Inflammatory macrophage (primary cell): ENCODE data around the gene NOS3.

Source experiments
- DNase-seq, 2 donors: peaks; one replicate each; pipeline ENCODE4 v3.0.0-alpha.2; 2020 to 2022

NOS3 gene

DNA sequence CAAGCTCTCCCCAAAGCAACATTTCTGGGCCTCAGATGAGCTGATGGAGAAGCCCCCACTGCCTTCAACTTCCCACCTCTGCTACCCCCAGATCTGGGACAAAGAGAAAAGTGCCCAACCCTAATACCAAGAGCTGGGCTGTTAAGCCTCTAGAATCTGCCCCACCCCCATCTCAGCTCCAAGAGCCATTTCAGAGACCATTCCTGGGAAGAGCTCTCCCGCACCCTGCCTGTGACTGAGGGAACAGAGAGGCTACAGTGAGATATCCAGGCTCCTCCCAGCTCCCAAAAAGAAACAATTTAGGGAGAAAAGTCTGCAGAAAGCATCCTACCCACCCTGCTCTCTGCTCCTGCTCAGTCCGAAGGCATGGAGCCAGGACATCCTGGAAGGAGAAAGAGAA, 10.2 kb upstream of the NOS3 start:
- DNase-seq: no peak

- DNase-seq: no peak
Measured at GRCh38 chr7:150981644-150982043, 9.2 kb upstream of the NOS3 start.

DNA sequence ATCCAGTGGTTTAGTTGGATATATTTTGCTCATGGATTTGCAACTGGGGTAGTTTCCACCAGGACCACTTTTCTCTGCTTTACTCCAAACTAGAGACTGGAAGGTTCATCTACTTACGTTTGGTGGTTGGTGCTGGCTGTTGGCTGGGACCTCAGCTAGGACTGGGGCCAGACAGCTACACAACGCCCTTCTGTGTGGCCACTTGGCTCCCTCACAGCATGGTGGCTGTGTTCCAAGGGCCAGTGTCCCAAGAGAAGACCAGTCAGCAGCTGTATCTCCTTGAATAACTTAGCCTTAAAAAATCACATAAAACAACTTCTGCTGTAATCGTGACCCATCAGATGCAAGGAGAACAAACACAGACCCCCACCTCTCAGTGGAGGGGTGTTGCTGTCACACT, 8.5 kb upstream of the NOS3 start:
- DNase-seq: no peak

- peak in 1 of 2 donors; percentile 33 for DNase-seq
Measured at GRCh38 chr7:150983893-150984368, 6.9 kb upstream of the NOS3 start.

- peak; percentile 50 to 58 for DNase-seq
Measured at GRCh38 chr7:150986099-150986512, 4.7 kb upstream of the NOS3 start.

GRCh38 chr7:150986556-150986955, 4.3 kb upstream of the NOS3 start:
- DNase-seq: no peak

DNA sequence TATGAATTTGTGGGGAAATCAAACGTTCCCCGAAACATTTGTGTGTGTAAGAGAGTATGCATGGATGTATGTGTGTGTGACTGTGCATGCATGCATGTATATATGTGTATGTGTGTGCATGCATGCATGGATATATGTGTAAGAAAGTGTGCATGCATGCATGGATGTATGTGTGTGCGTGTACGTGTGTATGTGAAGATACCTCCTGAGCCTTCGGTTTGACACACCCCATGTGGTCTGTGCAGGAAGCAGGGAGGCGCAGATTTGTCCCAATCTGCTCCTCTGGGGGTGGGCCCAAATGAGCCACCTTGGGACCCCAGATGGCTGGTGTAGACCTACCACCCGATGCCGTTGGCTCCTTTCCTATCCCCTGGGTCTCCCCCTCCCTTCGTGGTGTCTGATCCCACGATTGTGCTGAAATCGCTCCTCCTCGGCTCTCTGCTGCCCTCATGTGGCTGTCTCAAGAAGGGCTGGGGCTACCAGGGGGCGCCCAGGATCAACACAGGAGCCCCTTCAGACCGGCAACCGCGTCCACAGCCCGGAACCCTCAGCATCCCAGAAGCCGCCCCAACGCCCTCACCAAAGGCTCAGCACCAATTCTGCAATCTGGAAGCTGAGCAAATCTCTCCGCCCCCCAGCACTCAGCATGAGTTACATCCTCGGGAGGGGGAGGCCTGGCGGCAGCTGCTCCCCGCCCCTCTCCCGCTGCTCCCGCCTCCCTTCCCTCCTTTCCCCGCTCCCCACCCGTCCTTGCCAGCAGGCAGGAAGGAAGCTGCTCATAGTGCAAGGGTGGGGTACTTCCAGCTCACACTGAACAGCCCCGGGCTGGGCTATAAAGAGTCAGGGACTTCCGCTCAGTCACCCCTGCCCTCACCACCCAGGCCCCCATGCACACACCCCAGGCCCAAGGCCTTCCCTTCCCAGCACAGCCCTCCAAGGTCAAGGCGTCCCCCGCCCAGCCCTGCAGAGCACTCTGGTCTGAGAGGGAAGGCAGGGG, 2.3 kb upstream of the NOS3 start:
- peak; percentile 27 to 37 for DNase-seq

DNA sequence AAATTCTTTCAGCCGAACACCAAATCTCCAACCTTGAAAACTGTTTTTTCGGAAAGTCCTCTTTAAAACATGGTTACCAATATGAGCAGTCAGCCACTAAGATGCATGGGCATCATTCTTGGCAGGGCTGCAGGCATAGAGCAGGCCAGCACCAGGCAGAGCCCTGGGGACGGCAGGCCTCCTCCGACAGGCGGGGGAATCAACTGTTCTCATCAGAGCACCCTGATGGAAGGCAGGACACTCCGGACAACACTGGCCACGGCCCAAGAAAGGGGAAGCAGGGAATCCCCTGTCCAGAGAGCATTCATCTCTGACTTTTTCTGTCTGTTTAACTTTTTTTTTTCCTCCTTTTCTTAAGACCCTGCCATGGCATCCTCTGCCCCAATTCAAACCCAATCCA, 1.4 kb upstream of the NOS3 start:
- no peak for DNase-seq

DNA sequence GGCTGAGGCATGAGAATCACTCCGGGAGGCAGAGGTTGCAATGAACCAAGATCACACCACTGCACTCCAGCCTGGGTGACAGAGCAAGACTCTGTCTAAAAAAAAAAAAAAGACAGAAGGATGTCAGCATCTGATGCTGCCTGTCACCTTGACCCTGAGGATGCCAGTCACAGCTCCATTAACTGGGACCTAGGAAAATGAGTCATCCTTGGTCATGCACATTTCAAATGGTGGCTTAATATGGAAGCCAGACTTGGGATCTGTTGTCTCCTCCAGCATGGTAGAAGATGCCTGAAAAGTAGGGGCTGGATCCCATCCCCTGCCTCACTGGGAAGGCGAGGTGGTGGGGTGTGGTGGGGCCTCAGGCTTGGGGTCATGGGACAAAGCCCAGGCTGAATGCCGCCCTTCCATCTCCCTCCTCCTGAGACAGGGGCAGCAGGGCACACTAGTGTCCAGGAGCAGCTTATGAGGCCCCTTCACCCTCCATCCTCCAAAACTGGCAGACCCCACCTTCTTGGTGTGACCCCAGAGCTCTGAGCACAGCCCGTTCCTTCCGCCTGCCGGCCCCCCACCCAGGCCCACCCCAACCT, 1.3 kb downstream of the NOS3 start:
- DNase-seq: no peak

DNA sequence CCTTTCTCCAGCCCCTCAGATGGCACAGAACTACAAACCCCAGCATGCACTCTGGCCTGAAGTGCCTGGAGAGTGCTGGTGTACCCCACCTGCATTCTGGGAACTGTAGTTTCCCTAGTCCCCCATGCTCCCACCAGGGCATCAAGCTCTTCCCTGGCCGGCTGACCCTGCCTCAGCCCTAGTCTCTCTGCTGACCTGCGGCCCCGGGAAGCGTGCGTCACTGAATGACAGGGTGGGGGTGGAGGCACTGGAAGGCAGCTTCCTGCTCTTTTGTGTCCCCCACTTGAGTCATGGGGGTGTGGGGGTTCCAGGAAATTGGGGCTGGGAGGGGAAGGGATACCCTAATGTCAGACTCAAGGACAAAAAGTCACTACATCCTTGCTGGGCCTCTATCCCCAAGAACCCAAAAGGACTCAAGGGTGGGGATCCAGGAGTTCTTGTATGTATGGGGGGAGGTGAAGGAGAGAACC, 2.1 kb downstream of the NOS3 start:
- DNase-seq: peak in 1 of 2 donors; percentile 19

DNA sequence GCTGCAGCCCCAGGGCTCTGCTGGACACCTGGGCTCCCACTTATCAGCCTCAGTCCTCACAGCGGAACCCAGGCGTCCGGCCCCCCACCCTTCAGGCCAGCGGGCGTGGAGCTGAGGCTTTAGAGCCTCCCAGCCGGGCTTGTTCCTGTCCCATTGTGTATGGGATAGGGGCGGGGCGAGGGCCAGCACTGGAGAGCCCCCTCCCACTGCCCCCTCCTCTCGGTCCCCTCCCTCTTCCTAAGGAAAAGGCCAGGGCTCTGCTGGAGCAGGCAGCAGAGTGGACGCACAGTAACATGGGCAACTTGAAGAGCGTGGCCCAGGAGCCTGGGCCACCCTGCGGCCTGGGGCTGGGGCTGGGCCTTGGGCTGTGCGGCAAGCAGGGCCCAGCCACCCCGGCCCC, 2.7 kb downstream of the NOS3 start:
- DNase-seq: no peak

- DNase-seq: peak; percentile 52 to 63
Measured at GRCh38 chr7:150994141-150994837, 3.5 kb downstream of the NOS3 start.

GRCh38 chr7:150994838-150995510, 4.2 kb downstream of the NOS3 start:
- DNase-seq: no peak

DNA sequence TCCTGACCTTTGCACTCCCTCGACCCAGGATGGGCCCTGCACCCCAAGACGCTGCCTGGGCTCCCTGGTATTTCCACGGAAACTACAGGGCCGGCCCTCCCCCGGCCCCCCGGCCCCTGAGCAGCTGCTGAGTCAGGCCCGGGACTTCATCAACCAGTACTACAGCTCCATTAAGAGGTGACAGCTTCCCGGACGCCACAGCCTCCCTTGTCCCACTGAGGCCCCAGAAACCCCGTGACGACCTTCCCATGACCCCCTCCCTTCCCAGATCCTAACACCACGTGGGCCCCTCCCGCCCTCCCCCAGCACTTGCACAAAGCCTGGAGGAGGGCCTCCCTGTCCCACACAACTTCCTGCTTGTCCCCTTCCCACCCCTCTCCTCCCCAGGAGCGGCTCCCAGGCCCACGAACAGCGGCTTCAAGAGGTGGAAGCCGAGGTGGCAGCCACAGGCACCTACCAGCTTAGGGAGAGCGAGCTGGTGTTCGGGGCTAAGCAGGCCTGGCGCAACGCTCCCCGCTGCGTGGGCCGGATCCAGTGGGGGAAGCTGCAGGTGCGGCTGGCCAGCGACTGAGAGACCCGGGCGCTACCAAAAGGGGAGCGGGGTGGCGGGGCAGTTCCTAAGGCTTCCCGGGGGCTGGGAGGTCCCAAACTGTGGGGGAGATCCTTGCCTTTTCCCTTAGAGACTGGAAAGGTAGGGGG, 5.7 kb downstream of the NOS3 start:
- peak; percentile 5 to 44 for DNase-seq

DNA sequence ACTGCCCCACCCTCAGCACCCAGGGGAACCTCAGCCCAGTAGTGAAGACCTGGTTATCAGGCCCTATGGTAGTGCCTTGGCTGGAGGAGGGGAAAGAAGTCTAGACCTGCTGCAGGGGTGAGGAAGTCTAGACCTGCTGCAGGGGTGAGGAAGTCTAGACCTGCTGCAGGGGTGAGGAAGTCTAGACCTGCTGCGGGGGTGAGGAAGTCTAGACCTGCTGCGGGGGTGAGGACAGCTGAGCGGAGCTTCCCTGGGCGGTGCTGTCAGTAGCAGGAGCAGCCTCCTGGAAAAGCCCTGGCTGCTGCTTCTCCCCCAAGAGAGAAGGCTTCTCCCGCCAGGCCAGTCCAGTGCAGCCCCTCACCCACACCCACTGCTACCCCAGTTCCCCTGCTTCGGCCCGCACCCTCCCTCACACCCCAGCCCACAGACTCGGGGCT, 6.3 kb downstream of the NOS3 start:
- DNase-seq: peak in 1 of 2 donors; percentile 26

GRCh38 chr7:150997817-150998216, 7.0 kb downstream of the NOS3 start:
- DNase-seq: no peak

DNA sequence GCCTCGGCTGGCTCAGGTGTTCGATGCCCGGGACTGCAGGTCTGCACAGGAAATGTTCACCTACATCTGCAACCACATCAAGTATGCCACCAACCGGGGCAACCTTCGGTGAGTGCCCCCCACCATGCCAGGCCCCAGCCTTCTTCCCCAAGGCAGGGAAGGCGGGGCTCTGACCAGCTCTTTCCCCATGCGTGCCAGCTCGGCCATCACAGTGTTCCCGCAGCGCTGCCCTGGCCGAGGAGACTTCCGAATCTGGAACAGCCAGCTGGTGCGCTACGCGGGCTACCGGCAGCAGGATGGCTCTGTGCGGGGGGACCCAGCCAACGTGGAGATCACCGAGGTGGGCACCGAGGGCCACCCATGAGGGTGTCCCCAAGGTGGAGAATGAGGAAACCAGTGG, 7.5 kb downstream of the NOS3 start:
- no peak for DNase-seq

GRCh38 chr7:150999001-150999400, 8.2 kb downstream of the NOS3 start:
- no peak for DNase-seq

- no peak for DNase-seq
Measured at GRCh38 chr7:150999497-151000230, 8.8 kb downstream of the NOS3 start.

DNA sequence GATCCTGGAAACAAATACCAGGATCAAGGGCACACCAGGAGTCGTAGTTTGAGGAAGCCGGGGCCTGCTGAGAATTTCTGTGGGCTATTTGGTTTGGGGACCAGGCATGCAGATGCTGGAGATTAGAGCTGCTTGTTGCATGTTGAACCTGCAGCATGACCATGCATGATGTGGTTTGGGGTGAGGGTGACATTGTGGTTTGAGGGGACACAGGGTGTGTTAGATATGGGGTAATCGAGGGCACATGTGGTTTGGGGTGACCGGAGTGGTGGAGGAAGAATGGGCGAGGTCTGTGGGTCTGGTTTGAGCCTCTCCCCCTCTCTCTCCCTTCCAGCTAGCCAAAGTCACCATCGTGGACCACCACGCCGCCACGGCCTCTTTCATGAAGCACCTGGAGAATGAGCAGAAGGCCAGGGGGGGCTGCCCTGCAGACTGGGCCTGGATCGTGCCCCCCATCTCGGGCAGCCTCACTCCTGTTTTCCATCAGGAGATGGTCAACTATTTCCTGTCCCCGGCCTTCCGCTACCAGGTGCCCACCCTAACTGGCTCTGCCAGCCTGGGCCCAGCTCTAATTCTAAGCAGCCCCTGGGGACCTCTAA, 10.2 kb downstream of the NOS3 start:
- no peak for DNase-seq

- DNase-seq: no peak
Measured at GRCh38 chr7:151001546-151001945, 10.7 kb downstream of the NOS3 start.
